ENCODE results near the gene JAZF1.

JAZF1 gene

GRCh38 chr7:28106321-28106829 is 74.2 kb downstream of the JAZF1 start:
- TF ChIP-seq POLR2AphosphoS5 (IDR thresholded peaks at IDR 0.05; ENCODE audit: low read depth, low read length) = no peak

DNA sequence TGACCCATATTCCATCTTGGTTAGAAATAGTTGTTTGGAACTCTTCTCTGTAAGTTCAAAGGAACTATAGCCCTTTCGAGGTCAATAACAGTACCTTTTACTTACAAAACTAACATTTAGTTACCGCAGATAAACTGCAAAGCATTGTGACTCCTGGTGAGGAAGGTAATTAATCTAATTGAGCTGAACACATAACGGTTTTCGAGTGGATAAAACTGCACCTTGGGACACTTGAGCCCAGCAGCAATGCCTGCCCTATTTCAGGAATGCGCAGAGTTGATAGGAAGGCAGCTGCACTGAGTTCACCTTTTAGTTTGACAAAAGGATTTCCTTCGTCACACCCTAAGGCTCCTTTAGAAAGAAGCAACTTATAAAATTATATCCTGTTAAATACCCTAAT is 75.4 kb downstream of the JAZF1 start:
- TF ChIP-seq TAF1 (IDR thresholded peaks at IDR 0.05; ENCODE audit: borderline replicate concordance, insufficient read depth, low read length) (no peak), REST (IDR thresholded peaks at IDR 0.05; ENCODE audit: insufficient read depth in 1 of 2, low read depth in 2 of 2, low read length in 2 of 2) (no peak), POLR2AphosphoS5 (IDR thresholded peaks at IDR 0.05; ENCODE audit: low read depth, low read length) (no peak), SIN3A (IDR thresholded peaks at IDR 0.05; ENCODE audit: borderline replicate concordance, insufficient read depth, low read length) (no peak), FOXP2 (optimal IDR thresholded peaks at IDR 0.05; ENCODE audit: borderline replicate concordance, extremely low read depth, extremely low read length, insufficient read depth) (no peak)

DNA sequence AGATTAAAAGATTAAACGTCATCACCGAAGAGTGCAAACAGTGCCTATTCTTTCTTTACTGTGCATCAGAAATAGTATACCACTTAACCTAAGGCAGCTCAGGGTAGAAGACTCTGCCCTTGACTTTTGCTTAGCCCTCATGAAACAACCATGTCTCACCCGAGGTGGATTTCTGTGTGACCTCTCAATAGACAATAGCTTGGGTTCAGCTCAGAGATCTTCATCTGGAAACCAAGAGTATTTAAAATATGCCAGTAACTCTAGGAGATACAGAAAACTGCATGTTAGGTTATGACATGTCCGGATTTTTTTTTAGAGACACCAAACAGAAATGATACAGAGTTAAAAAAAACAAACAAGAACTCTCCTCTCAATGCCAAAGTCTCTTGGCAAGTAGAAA is 75.8 kb downstream of the JAZF1 start:
- no peak for TF ChIP-seq FOXP2 (optimal IDR thresholded peaks at IDR 0.05; ENCODE audit: borderline replicate concordance, extremely low read depth, extremely low read length, insufficient read depth)
- no peak for TF ChIP-seq POLR2AphosphoS5 (IDR thresholded peaks at IDR 0.05; ENCODE audit: low read depth, low read length)
- no peak for TF ChIP-seq TAF1 (IDR thresholded peaks at IDR 0.05; ENCODE audit: borderline replicate concordance, insufficient read depth, low read length)
- TF ChIP-seq REST (IDR thresholded peaks at IDR 0.05; ENCODE audit: insufficient read depth in 1 of 2, low read depth in 2 of 2, low read length in 2 of 2) = no peak
- no peak for TF ChIP-seq SIN3A (IDR thresholded peaks at IDR 0.05; ENCODE audit: borderline replicate concordance, insufficient read depth, low read length)

- TF ChIP-seq TAF1 (IDR thresholded peaks at IDR 0.05; ENCODE audit: borderline replicate concordance, insufficient read depth, low read length) (no peak), POLR2AphosphoS5 (IDR thresholded peaks at IDR 0.05; ENCODE audit: low read depth, low read length) (no peak), REST (IDR thresholded peaks at IDR 0.05; ENCODE audit: insufficient read depth in 1 of 2, low read depth in 2 of 2, low read length in 2 of 2) (no peak)
These were observed 76.5 kb downstream of the JAZF1 start for GRCh38 chr7:28104041-28104541.

DNA sequence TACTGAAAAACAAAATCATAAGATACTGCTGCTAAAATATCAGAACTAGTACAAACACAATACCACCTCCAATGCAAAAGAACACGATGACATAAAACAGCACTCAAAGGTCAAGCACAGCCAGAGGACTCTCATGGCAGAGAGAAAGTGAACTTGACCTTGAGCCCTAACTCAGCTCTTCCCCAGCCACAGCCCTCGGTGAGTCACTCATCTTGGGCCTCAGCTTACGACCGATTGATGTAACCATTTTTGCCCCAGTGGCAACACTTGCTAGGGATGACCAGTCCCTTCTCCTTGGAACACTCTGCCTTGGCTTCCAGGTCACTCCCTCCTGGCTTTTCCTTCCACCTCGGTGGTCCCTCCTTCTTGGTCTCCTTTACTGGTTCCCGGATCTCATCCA is 77.8 kb downstream of the JAZF1 start:
- no peak for TF ChIP-seq POLR2AphosphoS5 (IDR thresholded peaks at IDR 0.05; ENCODE audit: low read depth, low read length)
- TF ChIP-seq FOXP2 (optimal IDR thresholded peaks at IDR 0.05; ENCODE audit: borderline replicate concordance, extremely low read depth, extremely low read length, insufficient read depth) = no peak
- no peak for TF ChIP-seq TAF1 (IDR thresholded peaks at IDR 0.05; ENCODE audit: borderline replicate concordance, insufficient read depth, low read length)
- no peak for TF ChIP-seq SIN3A (IDR thresholded peaks at IDR 0.05; ENCODE audit: borderline replicate concordance, insufficient read depth, low read length)
- TF ChIP-seq REST (IDR thresholded peaks at IDR 0.05; ENCODE audit: insufficient read depth in 1 of 2, low read depth in 2 of 2, low read length in 2 of 2) = no peak
